HG02642 (cell line): Measurements from ENCODE around the gene CEACAM19.
"Not testable (repeated sequence)": the region's sequence is repeated elsewhere in the genome, so short reads cannot be mapped to it uniquely, and the experiment has no call there.

ENCODE experiments used
- ATAC-seq: cut with Tn5 transposase; IDR thresholded peaks from one replicate; pipeline ENCODE4 v1.9.1; 2021; ENCODE audit warnings: mild to moderate bottlenecking; ENCODE audit not compliant: unreplicated experiment, poor library complexity

CEACAM19 gene

DNA sequence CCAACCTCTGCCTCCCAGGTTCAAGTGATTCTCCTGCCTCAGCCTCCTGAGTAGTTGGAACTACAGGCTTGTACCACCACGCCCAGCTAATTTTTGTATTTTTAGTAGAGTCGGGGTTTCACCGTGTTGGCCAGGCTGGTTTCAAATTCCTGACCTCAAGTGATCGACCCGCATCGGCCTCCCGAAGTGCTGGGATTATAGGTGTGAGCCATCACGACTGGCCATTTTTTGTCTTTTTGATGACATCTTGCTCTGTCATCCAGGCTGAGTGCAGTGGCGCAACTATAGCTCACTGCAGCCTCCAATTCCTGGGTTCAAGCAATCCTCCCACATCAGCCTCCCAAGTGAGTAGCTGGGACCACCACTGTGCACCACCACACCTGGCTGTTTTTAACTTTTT lies 49.1 kb downstream of the CEACAM19 start:
- not testable (repeated sequence) for ATAC-seq

DNA sequence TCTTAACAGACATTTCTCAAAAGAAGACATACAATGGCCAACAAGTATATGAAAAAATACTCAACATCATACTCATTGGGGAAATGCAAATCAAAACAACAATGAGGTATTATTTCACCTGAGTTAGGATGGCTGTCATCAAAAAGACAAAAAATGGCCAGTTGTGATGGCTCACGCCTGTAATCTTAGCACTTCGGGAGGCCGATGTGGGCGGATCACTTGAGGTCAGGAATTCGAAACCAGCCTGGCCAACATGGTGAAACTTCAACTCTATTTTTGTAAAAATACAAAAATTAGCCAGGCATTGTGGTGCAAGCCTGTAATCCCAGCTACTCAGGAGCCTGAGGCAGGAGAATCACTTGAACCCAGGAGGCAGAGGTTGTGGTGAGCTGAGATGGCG lies 49.7 kb downstream of the CEACAM19 start:
- ATAC-seq: no peak

DNA sequence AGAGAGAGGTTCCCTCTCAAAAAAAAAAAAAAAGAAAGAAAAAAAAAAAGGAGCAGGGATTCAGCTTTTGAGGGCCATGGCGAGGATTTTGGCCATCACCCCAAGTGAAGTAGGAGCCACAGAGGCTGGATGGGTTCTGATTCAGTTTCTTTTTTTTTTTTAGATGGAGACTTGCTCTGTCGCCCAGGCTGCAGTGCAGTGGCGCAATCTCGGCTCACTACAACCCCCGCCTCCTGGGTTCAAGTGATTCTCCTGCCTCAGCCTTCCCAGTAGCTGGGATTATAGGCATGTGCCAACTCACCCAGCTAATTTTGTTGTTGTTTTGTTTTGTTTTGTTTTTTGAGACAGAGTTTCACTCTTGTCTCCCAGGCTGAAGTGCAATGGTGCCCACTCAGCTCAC lies 50.1 kb downstream of the CEACAM19 start:
- ATAC-seq: not testable (repeated sequence)

- no peak for ATAC-seq
Observed at GRCh38 chr19:44722131-44723121, 51.1 kb downstream of the CEACAM19 start.

- no peak for ATAC-seq
Observed at GRCh38 chr19:44723299-44723951, 52.1 kb downstream of the CEACAM19 start.

GRCh38 chr19:44723952-44724319 lies 52.7 kb downstream of the CEACAM19 start:
- no peak for ATAC-seq

DNA sequence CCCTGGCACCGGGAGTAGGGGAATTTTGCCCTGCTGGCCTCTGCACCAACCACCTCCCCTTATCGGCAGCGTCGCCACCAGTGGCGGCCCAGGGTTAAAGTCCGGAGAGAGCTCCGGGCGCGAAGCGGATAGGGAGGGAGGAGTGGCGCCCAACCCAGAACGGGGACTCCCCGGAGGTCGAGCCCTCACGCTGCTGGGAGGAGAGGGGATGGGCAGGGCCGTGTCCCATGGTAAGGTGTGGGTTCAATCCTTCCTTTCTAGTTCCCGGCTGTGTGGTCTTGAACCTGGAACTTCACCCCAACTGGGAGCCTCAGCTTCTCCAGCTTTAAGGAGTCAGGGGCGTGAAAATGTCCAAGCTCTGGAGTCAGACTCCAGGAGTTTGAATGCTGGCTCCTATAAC lies 54.0 kb downstream of the CEACAM19 start:
- no peak for ATAC-seq

GRCh38 chr19:44725684-44726083 lies 54.4 kb downstream of the CEACAM19 start:
- ATAC-seq: no peak

- ATAC-seq: no peak
Observed at GRCh38 chr19:44726465-44726864, 55.2 kb downstream of the CEACAM19 start.

DNA sequence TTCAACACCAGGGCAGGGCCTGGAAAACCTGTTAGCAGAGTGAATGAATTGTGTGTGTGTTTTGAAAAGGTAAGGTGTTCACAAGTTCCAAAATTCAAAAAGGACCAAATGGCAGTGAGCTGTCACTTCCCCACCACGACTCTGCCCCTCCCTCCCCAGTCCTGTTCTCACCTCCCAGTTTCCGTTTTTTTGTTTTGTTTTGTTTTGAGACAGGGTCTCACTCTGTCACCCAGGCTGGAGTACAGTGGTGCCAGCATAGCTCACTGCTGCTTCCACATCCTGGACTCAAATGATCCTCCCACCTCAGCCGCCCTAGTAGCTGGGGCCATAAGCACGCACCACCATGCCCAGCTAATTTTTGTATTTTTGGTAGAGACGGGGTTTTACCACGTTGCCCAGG lies 56.9 kb downstream of the CEACAM19 start:
- ATAC-seq: no peak

DNA sequence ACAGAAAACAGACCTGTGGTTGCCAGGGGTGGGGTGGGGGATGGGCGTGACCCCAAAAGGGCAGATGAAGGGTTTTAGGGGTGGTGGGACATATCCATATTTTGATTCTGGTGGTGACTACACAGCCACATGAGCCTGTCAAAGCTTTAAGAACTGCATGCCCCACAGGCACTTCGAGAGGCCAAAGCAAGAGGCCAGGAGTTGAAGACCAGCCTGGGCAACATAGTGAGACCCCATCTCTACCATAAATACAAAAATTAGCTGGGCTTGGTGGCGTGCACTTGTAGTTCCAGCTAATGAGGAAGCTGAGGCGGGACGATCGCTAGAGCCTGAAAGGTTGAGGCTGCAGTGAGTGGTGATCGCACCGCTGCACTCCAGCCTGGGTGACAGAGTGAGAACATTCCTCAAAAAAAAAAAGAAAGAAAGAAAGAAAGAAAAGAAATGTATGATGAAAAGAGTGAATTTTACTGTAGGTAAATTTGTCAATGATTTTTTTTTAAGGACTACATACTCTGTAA lies 58.3 kb downstream of the CEACAM19 start:
- no peak for ATAC-seq

DNA sequence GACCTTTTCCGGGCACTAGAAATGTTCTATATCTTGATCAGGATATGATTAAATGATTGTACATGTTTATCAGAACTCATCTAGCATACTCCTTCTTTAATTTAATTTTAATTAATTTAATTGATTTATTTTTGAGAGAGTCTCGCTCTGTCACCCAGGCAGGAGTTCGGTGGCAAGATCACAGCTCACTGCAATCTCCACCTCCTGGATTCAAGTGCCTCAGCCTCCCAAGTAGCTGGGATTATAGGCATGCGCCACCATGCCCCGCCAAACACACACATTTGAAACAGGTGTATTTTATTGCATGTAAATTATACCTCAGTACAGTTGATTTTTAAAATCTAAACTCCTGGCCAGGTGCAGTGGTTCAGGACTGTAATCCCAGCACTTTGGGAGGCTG lies 59.8 kb downstream of the CEACAM19 start:
- no peak for ATAC-seq

GRCh38 chr19:44731622-44732021 lies 60.3 kb downstream of the CEACAM19 start:
- no peak for ATAC-seq

GRCh38 chr19:44732235-44733014 lies 61.1 kb downstream of the CEACAM19 start:
- ATAC-seq: no peak
